H1 (cell line): Measurements from ENCODE around the gene HS1BP3. TPM values are rescaled to one million over a fixed set of nuclear protein-coding genes. Genes with fewer than 3 reads are reported as not detected.

ENCODE experiments used
- BRCA1 ChIP-seq: IDR thresholded peaks from 2 replicates; pipeline ENCODE4 v1.6.1; 2012; ENCODE audit warnings: low read depth, low read length, improper control_type of control experiment
- EP300 ChIP-seq, 2 experiments: IDR thresholded peaks; 1 replicate in 1 of 2; 2 replicates in 1 of 2; pipeline ENCODE4 v1.6.1; 2011 to 2012; ENCODE audit warnings: low read depth in 2 of 2, low read length in 2 of 2, mild to moderate bottlenecking in 2 of 2, borderline replicate concordance in 1 of 2, inconsistent platforms in 1 of 2, moderate library complexity in 1 of 2
- RXRA ChIP-seq: IDR thresholded peaks from 2 replicates; pipeline ENCODE4 v1.6.1; 2011; ENCODE audit warnings: low read depth, mild to moderate bottlenecking, low read length, moderate library complexity; ENCODE audit not compliant: insufficient read depth
- SIX5 ChIP-seq: IDR thresholded peaks from 2 replicates; pipeline ENCODE4 v1.6.1; 2011; ENCODE audit warnings: mild to moderate bottlenecking, low read depth, low read length
- SP4 ChIP-seq: IDR thresholded peaks from 2 replicates; pipeline ENCODE4 v1.6.1; 2012; ENCODE audit warnings: low read length, inconsistent platforms
- polyA plus RNA-seq, 7 experiments: library from polyadenylated mRNA; depleted of rRNA in 3 of 7; stranded (reverse) in 5 of 7; unstranded in 2 of 7; fragments of >200 nt in 5 of 7; fragments of 200-250 nt in 2 of 7; gene quantifications; 1 replicate in 5 of 7; 2 replicates in 1 of 7; 4 replicates in 1 of 7; pipeline versions ENCODE4 v1.2.1 to v1.2.3, GENCODE V29; 2011 to 2013; ENCODE audit warnings: missing spikeins in 2 of 7, mixed read lengths in 2 of 7
- total RNA-seq: library from RNA; stranded (reverse); fragmentation: NEBNext Ultra II Directional; extraction: Animal tissue kit (Norgen Biotek cat#: 25700); gene quantifications from 2 replicates; pipeline ENCODE4 v1.2.1, GENCODE V29; 2021
- TF ChIP-seq, protein P1 (sequence below), 3 experiments: IDR thresholded peaks; 1 replicate in 2 of 3; 2 replicates in 1 of 3; pipeline versions ENCODE4 v1.5.1 to v1.6.1; 2011; ENCODE audit warnings: low read length in 3 of 3, mild to moderate bottlenecking in 3 of 3, inconsistent platforms in 2 of 3, low read depth in 1 of 3, moderate library complexity in 1 of 3; ENCODE audit not compliant: insufficient read depth in 1 of 3; ENCODE audit errors: control extremely low read depth in 1 of 3
- TF ChIP-seq, protein P2 (sequence below): fragments of 300-600 bp; sonication (generic); IDR thresholded peaks from 2 replicates; pipeline ENCODE4 v1.7.1; 2012; ENCODE audit warnings: low read length, moderate library complexity, mild to moderate bottlenecking, inconsistent platforms; ENCODE audit not compliant: insufficient replicate concordance

HS1BP3 gene
- total and polyA plus RNA-seq, 2 of the 8 experiments (the other 6 are each of a cell fraction or from before 2014, with no cell fraction given), result 11.1 to 11.3 TPM

DNA sequence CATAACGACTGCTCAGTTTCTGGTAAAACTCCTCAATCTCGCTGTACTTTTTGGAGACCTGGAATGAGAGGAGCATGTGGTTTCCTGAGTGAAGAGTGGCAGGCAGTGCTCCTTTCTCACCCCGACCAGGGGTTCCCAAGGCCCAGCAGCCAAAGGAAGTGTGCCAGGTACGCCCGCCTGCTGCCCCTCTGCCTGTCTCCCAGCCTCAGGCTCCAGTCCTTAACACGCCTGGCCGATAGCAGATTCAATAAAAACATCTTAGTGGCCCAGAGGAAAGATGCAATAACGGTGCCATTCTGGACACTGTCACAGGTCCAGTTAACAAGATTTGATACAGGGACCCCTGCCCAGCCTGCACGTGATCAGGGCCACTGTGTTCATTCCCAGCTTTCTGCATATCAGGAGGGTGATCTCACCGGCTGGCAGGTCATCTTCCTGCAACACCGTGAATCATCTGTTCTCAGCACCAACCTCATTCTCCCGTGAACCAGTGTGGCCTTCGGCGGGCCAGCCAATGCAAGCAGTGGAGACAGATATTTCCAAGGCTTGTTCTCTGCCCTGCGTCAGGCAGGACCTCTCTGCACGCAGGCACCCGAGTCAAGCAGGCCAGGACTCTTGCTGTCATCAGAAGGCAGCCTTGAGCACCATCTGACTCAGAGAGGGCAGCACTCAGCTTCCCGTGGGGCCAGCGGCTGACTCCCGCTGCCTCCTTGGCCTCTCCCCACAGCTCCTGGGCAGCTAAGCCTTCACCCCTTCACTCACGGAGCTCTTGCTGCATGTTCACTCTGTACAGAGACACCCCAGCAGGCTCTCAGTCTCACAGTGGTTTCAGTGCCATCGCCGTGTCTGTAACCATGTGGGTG lies 9.5 kb downstream of the HS1BP3 start (continued):
- TF ChIP-seq, protein P1, sequence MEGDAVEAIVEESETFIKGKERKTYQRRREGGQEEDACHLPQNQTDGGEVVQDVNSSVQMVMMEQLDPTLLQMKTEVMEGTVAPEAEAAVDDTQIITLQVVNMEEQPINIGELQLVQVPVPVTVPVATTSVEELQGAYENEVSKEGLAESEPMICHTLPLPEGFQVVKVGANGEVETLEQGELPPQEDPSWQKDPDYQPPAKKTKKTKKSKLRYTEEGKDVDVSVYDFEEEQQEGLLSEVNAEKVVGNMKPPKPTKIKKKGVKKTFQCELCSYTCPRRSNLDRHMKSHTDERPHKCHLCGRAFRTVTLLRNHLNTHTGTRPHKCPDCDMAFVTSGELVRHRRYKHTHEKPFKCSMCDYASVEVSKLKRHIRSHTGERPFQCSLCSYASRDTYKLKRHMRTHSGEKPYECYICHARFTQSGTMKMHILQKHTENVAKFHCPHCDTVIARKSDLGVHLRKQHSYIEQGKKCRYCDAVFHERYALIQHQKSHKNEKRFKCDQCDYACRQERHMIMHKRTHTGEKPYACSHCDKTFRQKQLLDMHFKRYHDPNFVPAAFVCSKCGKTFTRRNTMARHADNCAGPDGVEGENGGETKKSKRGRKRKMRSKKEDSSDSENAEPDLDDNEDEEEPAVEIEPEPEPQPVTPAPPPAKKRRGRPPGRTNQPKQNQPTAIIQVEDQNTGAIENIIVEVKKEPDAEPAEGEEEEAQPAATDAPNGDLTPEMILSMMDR (IDR thresholded peaks at IDR 0.05; ENCODE audit: control extremely low read depth in 1 of 3, insufficient read depth in 1 of 3, low read depth in 1 of 3, low read length in 3 of 3), result no peak
- TF ChIP-seq EP300 (IDR thresholded peaks at IDR 0.05; ENCODE audit: borderline replicate concordance in 1 of 2, low read depth in 2 of 2, low read length in 2 of 2) (no peak), SP4 (no peak), BRCA1 (no peak), RXRA (no peak), SIX5 (no peak)
- TF ChIP-seq, protein P2, sequence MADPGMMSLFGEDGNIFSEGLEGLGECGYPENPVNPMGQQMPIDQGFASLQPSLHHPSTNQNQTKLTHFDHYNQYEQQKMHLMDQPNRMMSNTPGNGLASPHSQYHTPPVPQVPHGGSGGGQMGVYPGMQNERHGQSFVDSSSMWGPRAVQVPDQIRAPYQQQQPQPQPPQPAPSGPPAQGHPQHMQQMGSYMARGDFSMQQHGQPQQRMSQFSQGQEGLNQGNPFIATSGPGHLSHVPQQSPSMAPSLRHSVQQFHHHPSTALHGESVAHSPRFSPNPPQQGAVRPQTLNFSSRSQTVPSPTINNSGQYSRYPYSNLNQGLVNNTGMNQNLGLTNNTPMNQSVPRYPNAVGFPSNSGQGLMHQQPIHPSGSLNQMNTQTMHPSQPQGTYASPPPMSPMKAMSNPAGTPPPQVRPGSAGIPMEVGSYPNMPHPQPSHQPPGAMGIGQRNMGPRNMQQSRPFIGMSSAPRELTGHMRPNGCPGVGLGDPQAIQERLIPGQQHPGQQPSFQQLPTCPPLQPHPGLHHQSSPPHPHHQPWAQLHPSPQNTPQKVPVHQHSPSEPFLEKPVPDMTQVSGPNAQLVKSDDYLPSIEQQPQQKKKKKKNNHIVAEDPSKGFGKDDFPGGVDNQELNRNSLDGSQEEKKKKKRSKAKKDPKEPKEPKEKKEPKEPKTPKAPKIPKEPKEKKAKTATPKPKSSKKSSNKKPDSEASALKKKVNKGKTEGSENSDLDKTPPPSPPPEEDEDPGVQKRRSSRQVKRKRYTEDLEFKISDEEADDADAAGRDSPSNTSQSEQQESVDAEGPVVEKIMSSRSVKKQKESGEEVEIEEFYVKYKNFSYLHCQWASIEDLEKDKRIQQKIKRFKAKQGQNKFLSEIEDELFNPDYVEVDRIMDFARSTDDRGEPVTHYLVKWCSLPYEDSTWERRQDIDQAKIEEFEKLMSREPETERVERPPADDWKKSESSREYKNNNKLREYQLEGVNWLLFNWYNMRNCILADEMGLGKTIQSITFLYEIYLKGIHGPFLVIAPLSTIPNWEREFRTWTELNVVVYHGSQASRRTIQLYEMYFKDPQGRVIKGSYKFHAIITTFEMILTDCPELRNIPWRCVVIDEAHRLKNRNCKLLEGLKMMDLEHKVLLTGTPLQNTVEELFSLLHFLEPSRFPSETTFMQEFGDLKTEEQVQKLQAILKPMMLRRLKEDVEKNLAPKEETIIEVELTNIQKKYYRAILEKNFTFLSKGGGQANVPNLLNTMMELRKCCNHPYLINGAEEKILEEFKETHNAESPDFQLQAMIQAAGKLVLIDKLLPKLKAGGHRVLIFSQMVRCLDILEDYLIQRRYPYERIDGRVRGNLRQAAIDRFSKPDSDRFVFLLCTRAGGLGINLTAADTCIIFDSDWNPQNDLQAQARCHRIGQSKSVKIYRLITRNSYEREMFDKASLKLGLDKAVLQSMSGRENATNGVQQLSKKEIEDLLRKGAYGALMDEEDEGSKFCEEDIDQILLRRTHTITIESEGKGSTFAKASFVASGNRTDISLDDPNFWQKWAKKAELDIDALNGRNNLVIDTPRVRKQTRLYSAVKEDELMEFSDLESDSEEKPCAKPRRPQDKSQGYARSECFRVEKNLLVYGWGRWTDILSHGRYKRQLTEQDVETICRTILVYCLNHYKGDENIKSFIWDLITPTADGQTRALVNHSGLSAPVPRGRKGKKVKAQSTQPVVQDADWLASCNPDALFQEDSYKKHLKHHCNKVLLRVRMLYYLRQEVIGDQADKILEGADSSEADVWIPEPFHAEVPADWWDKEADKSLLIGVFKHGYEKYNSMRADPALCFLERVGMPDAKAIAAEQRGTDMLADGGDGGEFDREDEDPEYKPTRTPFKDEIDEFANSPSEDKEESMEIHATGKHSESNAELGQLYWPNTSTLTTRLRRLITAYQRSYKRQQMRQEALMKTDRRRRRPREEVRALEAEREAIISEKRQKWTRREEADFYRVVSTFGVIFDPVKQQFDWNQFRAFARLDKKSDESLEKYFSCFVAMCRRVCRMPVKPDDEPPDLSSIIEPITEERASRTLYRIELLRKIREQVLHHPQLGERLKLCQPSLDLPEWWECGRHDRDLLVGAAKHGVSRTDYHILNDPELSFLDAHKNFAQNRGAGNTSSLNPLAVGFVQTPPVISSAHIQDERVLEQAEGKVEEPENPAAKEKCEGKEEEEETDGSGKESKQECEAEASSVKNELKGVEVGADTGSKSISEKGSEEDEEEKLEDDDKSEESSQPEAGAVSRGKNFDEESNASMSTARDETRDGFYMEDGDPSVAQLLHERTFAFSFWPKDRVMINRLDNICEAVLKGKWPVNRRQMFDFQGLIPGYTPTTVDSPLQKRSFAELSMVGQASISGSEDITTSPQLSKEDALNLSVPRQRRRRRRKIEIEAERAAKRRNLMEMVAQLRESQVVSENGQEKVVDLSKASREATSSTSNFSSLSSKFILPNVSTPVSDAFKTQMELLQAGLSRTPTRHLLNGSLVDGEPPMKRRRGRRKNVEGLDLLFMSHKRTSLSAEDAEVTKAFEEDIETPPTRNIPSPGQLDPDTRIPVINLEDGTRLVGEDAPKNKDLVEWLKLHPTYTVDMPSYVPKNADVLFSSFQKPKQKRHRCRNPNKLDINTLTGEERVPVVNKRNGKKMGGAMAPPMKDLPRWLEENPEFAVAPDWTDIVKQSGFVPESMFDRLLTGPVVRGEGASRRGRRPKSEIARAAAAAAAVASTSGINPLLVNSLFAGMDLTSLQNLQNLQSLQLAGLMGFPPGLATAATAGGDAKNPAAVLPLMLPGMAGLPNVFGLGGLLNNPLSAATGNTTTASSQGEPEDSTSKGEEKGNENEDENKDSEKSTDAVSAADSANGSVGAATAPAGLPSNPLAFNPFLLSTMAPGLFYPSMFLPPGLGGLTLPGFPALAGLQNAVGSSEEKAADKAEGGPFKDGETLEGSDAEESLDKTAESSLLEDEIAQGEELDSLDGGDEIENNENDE, result no peak
